Measurements from ENCODE around the gene SEC16B.

DNA sequence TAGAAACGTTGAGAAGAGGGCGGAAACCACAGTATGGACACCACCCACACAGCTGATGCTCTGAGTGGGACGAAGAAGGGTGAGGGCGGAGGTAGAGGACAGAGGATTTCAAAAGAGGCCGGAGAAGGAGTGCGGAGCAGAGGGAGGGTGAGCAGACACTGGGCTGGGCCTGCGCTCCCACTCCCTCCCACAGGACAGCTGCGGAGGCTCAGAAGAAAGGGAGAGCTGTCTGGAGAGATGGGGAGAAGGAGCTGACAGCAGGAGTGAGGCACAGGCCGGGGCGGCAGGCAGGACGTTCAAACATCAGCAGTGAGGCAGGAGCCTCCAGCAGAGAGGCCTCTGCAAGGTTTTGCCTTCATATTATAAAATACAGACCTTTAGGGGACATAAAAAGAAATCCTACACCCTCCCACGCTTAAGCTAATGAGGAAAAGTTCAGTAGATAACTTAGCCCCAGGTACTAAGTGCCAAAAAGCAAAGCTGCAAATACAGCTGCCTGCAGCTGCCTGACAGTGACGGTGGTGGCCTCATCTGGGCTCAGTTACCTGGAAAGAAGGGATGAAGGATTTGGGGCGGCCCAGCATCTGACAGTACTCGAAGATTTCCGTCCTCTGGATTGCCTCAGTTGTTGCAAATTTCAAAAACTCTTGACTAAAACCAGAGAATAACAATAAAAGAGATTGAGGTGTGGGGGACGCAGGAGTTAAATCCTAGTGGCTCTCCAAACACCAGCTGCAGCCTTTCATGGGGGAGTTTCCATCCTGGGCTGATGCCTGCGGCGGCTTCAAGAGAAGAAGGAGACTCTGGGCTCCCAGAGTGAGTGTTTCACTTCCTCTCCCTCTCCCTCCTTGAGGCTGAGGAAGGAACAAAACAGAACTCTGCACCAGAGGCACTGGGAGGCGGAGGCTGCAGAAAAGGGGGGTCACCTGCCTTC lies 25.6 kb downstream of the SEC16B start:
- TF ChIP-seq, protein P1, sequence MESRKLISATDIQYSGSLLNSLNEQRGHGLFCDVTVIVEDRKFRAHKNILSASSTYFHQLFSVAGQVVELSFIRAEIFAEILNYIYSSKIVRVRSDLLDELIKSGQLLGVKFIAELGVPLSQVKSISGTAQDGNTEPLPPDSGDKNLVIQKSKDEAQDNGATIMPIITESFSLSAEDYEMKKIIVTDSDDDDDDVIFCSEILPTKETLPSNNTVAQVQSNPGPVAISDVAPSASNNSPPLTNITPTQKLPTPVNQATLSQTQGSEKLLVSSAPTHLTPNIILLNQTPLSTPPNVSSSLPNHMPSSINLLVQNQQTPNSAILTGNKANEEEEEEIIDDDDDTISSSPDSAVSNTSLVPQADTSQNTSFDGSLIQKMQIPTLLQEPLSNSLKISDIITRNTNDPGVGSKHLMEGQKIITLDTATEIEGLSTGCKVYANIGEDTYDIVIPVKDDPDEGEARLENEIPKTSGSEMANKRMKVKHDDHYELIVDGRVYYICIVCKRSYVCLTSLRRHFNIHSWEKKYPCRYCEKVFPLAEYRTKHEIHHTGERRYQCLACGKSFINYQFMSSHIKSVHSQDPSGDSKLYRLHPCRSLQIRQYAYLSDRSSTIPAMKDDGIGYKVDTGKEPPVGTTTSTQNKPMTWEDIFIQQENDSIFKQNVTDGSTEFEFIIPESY (CRISPR knock-in tag; IDR thresholded peaks at IDR 0.05): no peak
- TF ChIP-seq, protein P2, sequence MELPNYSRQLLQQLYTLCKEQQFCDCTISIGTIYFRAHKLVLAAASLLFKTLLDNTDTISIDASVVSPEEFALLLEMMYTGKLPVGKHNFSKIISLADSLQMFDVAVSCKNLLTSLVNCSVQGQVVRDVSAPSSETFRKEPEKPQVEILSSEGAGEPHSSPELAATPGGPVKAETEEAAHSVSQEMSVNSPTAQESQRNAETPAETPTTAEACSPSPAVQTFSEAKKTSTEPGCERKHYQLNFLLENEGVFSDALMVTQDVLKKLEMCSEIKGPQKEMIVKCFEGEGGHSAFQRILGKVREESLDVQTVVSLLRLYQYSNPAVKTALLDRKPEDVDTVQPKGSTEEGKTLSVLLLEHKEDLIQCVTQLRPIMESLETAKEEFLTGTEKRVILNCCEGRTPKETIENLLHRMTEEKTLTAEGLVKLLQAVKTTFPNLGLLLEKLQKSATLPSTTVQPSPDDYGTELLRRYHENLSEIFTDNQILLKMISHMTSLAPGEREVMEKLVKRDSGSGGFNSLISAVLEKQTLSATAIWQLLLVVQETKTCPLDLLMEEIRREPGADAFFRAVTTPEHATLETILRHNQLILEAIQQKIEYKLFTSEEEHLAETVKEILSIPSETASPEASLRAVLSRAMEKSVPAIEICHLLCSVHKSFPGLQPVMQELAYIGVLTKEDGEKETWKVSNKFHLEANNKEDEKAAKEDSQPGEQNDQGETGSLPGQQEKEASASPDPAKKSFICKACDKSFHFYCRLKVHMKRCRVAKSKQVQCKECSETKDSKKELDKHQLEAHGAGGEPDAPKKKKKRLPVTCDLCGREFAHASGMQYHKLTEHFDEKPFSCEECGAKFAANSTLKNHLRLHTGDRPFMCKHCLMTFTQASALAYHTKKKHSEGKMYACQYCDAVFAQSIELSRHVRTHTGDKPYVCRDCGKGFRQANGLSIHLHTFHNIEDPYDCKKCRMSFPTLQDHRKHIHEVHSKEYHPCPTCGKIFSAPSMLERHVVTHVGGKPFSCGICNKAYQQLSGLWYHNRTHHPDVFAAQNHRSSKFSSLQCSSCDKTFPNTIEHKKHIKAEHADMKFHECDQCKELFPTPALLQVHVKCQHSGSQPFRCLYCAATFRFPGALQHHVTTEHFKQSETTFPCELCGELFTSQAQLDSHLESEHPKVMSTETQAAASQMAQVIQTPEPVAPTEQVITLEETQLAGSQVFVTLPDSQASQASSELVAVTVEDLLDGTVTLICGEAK (IDR thresholded peaks at IDR 0.05): no peak
- TF ChIP-seq, protein P2 (CRISPR knock-in tag; IDR thresholded peaks at IDR 0.05): no peak

Data from K562 (cell line).